GM12874 (cell line): ENCODE data around the gene TAF4.

Experiments
- CTCF ChIP-seq: IDR thresholded peaks from 2 replicates; pipeline ENCODE4 v1.5.1; 2011; ENCODE audit warnings: low read depth, mild to moderate bottlenecking, control low read depth, low read length, moderate library complexity; ENCODE audit not compliant: insufficient read depth

The TAF4 gene

DNA sequence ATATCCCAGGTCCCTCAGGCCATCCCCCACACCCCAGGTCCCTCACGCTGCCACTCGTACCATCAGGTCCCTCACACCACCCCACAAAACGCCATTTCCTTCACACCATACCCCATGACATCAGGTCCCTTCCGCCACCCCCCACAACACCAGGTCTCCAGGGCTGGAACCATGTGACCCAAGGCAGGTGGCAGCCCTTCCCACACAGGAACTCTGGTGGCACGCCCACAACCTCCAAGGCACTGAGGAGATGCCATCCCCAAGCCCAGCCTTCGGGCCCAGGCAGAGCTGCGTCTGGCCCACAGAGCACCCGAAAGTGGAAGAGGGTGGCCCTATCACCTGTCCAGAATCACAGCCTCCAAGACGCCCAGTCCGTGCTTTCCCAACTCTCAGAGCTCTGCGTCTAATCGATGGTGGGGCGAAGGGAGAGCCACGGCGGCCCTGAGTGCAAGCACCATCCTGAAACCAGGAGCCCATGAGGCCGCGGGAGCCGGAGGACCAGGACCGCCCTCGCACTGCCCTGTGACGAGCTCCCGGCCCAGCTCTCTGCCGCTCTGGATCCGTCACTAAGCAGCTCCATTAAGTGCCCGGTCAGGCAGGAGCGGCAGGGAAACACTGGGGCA, 12.7 kb downstream of the TAF4 start:
- no peak for TF ChIP-seq CTCF

DNA sequence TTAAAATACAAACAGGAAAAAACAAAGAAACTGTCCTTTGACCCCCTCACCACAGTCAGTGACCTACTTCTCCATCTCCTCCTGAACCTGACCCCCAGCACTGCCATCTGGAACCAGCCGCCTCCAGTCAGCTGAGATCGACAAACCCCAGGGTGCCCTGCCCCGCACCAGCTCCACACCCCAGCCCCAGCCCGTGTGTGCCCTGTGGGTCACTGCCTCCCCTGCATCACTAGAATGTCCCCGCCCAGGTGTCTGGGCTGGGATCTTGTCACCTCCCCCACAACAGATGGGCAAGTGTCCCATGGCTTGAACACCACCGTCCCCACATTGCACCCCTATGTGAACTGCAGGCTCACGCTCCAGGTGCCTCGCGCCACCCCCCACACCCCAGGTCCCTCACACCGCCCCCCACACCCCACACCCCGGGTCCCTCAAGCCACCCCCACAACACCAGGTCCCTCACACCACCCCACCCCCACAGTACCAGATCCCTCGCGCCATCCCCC, 13.3 kb downstream of the TAF4 start:
- no peak for TF ChIP-seq CTCF

- no peak for TF ChIP-seq CTCF
Observed at GRCh38 chr20:62051546-62052255, 14.0 kb downstream of the TAF4 start.

DNA sequence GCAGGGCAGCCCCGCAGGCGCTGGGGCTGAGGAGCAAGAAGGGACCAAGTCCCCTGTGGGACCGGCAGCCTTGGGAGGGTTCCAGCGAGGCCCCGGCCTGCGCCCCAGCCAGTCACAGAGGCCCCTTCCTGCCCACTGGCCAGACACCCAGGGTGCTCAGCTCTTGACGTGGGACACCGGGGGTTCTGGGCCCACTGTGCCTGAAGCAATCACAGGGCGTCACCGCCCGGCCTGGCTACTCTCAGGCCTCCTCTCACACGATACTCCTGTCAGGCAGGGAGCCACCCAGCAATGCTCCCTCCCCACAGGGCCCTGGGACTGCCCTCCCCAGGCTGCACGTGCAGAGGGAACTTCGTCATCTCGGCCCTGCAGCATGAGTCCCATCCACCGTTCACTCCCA, 14.5 kb downstream of the TAF4 start:
- no peak for TF ChIP-seq CTCF

DNA sequence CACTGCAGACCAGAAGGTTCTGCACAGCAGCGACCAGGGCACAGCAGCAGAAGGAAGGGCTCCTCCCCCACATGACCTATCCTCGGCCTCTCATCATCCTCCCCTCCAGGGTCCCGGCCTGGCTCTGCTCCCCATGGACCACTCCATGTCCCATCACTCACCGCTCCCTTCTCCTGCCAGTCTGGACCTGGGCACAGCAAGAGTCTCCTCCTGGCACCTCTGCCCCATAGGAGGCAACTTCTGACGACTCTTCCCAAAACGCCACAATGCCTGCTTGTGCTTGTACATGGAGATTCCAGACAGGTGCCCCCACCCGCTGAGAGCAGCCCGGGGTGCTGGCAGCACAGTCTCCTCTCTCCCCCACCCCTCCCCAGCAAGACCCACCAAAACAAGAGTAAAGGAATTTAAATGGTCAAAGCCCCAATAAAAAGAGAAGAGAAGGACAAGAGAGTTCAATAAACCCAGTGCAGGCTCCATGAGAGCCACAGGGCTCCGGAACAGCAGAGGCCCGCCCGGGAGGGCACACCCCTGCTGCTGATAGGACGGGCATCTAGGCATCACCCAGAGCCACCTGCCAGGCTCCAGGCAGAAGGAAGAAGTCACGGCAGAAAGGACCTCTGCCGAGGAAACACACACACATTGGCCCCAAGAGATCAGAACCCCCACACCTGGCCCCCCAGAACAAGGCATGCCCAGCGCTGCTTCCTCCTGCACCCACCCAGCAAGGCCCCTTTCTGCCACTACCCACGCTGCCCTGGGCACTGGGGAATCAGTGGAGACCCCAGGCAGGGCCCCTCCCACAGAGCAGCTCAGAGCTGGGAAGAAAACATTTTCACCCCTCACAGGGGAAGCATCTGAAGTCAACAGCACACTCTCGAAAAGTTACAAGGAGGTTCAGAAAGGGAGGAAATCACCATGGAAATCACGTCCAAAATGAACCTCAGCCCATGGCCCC, 15.2 kb downstream of the TAF4 start:
- no peak for TF ChIP-seq CTCF

- TF ChIP-seq CTCF: no peak
Observed at GRCh38 chr20:62049342-62050165, 16.1 kb downstream of the TAF4 start.
